OCI-LY3 (cell line): ENCODE results near the gene AIF1.

ENCODE experiments used
- H2AFZ ChIP-seq: fragments of 200-600, 300-600 bp; shearing (Covaris generic); 2 replicates; pipeline ENCODE4 v1.6.0; 2014; ENCODE audit warnings: antibody characterized with exemption, low read depth, low read length
- H3K27ac ChIP-seq: fragments of 200-600, 300-600 bp; sonication (generic); 2 replicates; pipeline ENCODE4 v1.5.1; 2014; ENCODE audit warnings: mild to moderate bottlenecking, low read length, moderate library complexity, mixed read lengths
- H3K27me3 ChIP-seq: fragments of 200-600, 300-600 bp; sonication (generic); 2 replicates; pipeline ENCODE4 v1.6.1; 2014; ENCODE audit warnings: low read depth, low read length, mixed read lengths
- H3K36me3 ChIP-seq: fragments of 200-600, 300-600 bp; sonication (generic); replicated peaks from 2 replicates; pipeline ENCODE3; 2014; ENCODE audit warnings: low read depth, low read length, mixed read lengths
- H3K4me1 ChIP-seq: fragments of 300-600, 200-600 bp; sonication (generic); 2 replicates; pipeline ENCODE4 v1.6.1; 2014; ENCODE audit warnings: low read length, mixed read lengths
- H3K4me2 ChIP-seq: fragments of 200-600, 300-600 bp; sonication (generic); 2 replicates; pipeline ENCODE4 v1.6.1; 2014; ENCODE audit warnings: low read length, mixed read lengths
- H3K4me3 ChIP-seq: fragments of 300-600, 200-600 bp; sonication (generic); 2 replicates; pipeline ENCODE4 v1.5.1; 2014; ENCODE audit warnings: antibody characterized with exemption, mild to moderate bottlenecking, low read length, moderate library complexity
- H3K79me2 ChIP-seq: fragments of 300-600, 200-600 bp; shearing (Covaris generic); 2 replicates; pipeline ENCODE4 v1.6.1; 2014; ENCODE audit warnings: mild to moderate bottlenecking, low read length, mixed read lengths
- H3K9ac ChIP-seq: fragments of 300-600, 200-600 bp; shearing (Covaris generic); 2 replicates; pipeline ENCODE4 v1.6.0; 2014; ENCODE audit warnings: mild to moderate bottlenecking, low read length, moderate library complexity
- H3K9me3 ChIP-seq: fragments of 200-600, 300-600 bp; shearing (Covaris generic); 2 replicates; pipeline ENCODE4 v1.6.1; 2014; ENCODE audit warnings: low read length, mixed read lengths; ENCODE audit not compliant: insufficient read depth
- H4K20me1 ChIP-seq: fragments of 200-600, 300-600 bp; sonication (generic); 2 replicates; pipeline ENCODE4 v1.6.1; 2016; ENCODE audit warnings: low read length, mixed read lengths; ENCODE audit not compliant: insufficient read depth
- EZH2phosphoT487 ChIP-seq: fragments of 200-600 bp; shearing (Covaris generic); IDR thresholded peaks from 2 replicates; pipeline ENCODE4 v1.6.1; 2018; ENCODE audit warnings: antibody characterized with exemption, mixed run types, low read depth
- TF ChIP-seq, protein P1 (sequence below): fragments of 200-600, 300-600 bp; sonication (generic); IDR thresholded peaks from 2 replicates; pipeline ENCODE4 v1.5.1; 2014; ENCODE audit warnings: antibody characterized with exemption, low read length, low read depth

AIF1 gene

DNA sequence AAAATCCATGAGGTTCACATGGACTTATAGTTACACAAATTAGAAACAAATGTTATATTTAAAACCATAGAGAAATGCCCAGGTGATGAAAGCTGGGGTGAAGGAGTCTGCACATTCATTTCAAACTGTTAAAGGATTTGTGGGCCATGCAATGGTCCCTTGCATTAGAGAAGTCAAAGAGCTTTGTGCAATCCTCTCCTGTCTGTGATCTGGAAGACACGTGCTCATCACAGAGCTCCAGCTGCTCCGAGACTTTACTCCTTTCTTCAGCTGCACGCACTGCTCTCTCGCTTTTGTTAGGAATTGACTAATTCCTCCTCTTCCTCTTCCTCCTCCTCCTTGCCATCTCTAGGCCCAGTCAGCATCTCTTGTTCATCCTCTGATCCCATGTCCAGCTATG lies 4.1 kb upstream of the AIF1 start:
- Histone ChIP-seq H3K36me3 (no peaks in the 10 kb centered on the region), H3K4me2 (no peak overlapping the region), H3K27ac (no peak overlapping the region), H2AFZ (no peak overlapping the region), H3K4me3 (no peak overlapping the region), H3K9ac (no peak overlapping the region), H4K20me1 (no peaks in the 10 kb centered on the region), H3K27me3 (no peaks in the 10 kb centered on the region), H3K9me3 (no peaks in the 10 kb centered on the region), H3K4me1 (peaks cover 15% of the 10 kb centered on the region), H3K79me2 (no peaks in the 10 kb centered on the region)
- TF ChIP-seq, protein P1, sequence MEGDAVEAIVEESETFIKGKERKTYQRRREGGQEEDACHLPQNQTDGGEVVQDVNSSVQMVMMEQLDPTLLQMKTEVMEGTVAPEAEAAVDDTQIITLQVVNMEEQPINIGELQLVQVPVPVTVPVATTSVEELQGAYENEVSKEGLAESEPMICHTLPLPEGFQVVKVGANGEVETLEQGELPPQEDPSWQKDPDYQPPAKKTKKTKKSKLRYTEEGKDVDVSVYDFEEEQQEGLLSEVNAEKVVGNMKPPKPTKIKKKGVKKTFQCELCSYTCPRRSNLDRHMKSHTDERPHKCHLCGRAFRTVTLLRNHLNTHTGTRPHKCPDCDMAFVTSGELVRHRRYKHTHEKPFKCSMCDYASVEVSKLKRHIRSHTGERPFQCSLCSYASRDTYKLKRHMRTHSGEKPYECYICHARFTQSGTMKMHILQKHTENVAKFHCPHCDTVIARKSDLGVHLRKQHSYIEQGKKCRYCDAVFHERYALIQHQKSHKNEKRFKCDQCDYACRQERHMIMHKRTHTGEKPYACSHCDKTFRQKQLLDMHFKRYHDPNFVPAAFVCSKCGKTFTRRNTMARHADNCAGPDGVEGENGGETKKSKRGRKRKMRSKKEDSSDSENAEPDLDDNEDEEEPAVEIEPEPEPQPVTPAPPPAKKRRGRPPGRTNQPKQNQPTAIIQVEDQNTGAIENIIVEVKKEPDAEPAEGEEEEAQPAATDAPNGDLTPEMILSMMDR = no peak
- no peak for TF ChIP-seq EZH2phosphoT487

DNA sequence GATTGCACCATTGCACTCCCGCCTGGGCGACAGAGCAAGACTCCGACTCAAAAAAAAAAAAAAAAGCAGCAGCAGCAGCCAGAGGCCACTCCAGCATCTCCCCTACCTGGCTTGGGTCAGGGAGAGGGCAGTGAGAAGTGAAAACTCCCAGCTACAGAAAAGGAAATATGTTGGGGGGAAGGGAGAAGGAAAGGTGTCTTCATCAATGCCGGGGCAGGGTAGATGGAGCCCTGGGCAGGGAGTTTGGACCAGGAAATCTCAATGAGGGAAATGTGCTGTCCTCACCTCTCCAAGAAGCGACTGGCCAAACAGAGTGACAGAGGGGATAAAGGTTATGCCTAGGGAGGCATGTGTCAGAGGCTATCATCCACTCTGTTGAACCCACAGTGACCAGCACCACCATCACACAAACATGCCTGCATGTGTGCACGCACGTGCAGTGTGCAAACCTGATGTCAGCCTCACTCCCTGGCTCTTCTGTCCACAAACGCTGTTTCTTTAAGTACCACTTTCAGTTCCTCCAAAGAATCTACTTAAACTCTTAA lies 887 bp upstream of the AIF1 start:
- H3K4me2 ChIP-seq = peak overlapping the region; percentile 75
- H3K36me3 ChIP-seq = no peaks in the 10 kb centered on the region
- H3K4me1 ChIP-seq = peaks cover 15% of the 10 kb centered on the region
- H3K9me3 ChIP-seq = no peaks in the 10 kb centered on the region
- no peaks in the 10 kb centered on the region for H3K79me2 ChIP-seq
- H3K4me3 ChIP-seq = peak overlapping the region; percentile 42
- H2AFZ ChIP-seq = peak overlapping the region; percentile 29
- TF ChIP-seq EZH2phosphoT487 = no peak
- TF ChIP-seq, protein P1 = no peak
- no peaks in the 10 kb centered on the region for H4K20me1 ChIP-seq
- H3K9ac ChIP-seq = peak overlapping the region; percentile 33; the same call in 1 of the 2 replicates
- no peaks in the 10 kb centered on the region for H3K27me3 ChIP-seq
- H3K27ac ChIP-seq = peak overlapping the region; percentile 59

DNA sequence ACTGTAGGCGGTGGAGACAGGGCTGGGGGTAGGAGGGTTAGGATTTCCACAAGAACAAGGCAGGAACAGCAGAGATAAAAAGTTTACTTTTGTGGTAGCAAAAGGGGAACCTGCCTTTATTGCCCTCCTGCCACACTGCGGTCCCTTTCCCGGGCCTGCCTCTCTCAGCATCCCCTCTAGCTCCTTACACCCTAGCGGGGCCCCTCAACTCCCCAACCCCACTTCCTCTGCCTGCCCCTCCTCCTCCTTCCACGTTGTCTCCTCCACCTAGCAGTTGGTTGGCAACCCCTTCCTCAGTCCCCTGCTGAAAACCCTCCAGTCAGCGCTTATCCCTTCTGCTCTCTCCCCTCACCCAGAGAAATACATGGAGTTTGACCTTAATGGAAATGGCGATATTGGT lies 714 bp downstream of the AIF1 start:
- H3K9me3 ChIP-seq = no peaks in the 10 kb centered on the region
- H3K27ac ChIP-seq = no peak overlapping the region
- H3K4me2 ChIP-seq = no peak overlapping the region
- H3K4me1 ChIP-seq = peaks cover 17% of the 10 kb centered on the region
- H3K27me3 ChIP-seq = no peaks in the 10 kb centered on the region
- peaks cover 2% of the 10 kb centered on the region; the same call in 1 of the 2 replicates for H3K79me2 ChIP-seq
- H2AFZ ChIP-seq = no peak overlapping the region
- H4K20me1 ChIP-seq = no peaks in the 10 kb centered on the region
- H3K36me3 ChIP-seq = no peaks in the 10 kb centered on the region
- TF ChIP-seq EZH2phosphoT487 = no peak
- TF ChIP-seq, protein P1 = no peak
- no peak overlapping the region for H3K4me3 ChIP-seq
- H3K9ac ChIP-seq = no peak overlapping the region

DNA sequence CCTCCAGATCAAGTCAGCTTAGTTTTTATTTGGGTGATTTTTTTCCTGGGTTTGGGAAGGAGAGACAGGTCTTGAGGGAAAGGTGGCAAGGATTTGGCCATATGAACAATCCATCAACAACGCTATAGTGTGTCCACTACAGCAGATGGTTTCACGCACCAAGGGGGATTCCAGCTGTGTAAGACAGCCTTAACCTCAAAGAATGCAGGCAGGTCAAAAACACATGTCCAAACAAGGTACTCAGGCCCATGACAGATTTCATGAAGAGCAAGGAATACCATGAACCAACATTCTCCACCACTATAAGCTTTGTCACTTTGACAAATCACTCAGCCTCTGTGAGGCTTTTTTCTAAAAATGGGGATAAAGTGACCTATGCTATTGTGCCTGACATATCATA lies 2.0 kb downstream of the AIF1 start:
- TF ChIP-seq, protein P1 = no peak
- TF ChIP-seq EZH2phosphoT487 = no peak
- no peak overlapping the region for H3K9ac ChIP-seq
- no peak overlapping the region for H3K4me2 ChIP-seq

More for the DNA sequence above, 2.0 kb downstream of the AIF1 start:
- Histone ChIP-seq H3K27me3 (no peaks in the 10 kb centered on the region), H3K9me3 (no peaks in the 10 kb centered on the region), H3K4me1 (peaks cover 23% of the 10 kb centered on the region), H3K4me3 (no peak overlapping the region), H3K27ac (no peak overlapping the region), H3K36me3 (peaks cover 5% of the 10 kb centered on the region), H4K20me1 (peaks cover 5% of the 10 kb centered on the region), H2AFZ (no peak overlapping the region), H3K79me2 (peaks cover 15% of the 10 kb centered on the region)
